Measurements from ENCODE around the gene DNAJC3.

GRCh38 chr13:95745752-95746151 lies 68.8 kb downstream of the DNAJC3 start:
- TF ChIP-seq CTCF (IDR thresholded peaks at IDR 0.05): peak; percentile 13; the same call in 1 of the 2 replicates
- no peak for TF ChIP-seq YY1 (IDR thresholded peaks at IDR 0.05; ENCODE audit: low read depth)
- TF ChIP-seq RAD21 (IDR thresholded peaks at IDR 0.05; ENCODE audit: low read length): no peak
- no peak for TF ChIP-seq USF1 (IDR thresholded peaks at IDR 0.05; ENCODE audit: borderline replicate concordance, low read depth)
- TF ChIP-seq ELF1 (IDR thresholded peaks at IDR 0.05): no peak
- no peak for TF ChIP-seq MAX (IDR thresholded peaks at IDR 0.05; ENCODE audit: low read depth)
- TF ChIP-seq, protein P1, sequence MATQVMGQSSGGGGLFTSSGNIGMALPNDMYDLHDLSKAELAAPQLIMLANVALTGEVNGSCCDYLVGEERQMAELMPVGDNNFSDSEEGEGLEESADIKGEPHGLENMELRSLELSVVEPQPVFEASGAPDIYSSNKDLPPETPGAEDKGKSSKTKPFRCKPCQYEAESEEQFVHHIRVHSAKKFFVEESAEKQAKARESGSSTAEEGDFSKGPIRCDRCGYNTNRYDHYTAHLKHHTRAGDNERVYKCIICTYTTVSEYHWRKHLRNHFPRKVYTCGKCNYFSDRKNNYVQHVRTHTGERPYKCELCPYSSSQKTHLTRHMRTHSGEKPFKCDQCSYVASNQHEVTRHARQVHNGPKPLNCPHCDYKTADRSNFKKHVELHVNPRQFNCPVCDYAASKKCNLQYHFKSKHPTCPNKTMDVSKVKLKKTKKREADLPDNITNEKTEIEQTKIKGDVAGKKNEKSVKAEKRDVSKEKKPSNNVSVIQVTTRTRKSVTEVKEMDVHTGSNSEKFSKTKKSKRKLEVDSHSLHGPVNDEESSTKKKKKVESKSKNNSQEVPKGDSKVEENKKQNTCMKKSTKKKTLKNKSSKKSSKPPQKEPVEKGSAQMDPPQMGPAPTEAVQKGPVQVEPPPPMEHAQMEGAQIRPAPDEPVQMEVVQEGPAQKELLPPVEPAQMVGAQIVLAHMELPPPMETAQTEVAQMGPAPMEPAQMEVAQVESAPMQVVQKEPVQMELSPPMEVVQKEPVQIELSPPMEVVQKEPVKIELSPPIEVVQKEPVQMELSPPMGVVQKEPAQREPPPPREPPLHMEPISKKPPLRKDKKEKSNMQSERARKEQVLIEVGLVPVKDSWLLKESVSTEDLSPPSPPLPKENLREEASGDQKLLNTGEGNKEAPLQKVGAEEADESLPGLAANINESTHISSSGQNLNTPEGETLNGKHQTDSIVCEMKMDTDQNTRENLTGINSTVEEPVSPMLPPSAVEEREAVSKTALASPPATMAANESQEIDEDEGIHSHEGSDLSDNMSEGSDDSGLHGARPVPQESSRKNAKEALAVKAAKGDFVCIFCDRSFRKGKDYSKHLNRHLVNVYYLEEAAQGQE (IDR thresholded peaks at IDR 0.05; ENCODE audit: low read depth, low read length): no peak
